Aorta (tissue), 5 donors: ENCODE data around the gene METTL2A. TPM values are rescaled to one million over a fixed set of nuclear protein-coding genes. Genes with fewer than 3 reads are reported as not detected.
A peak's percentile ranks its signal among the peaks of the same experiment; 100 is the strongest.
"Not testable (repeated sequence)": the region's sequence is repeated elsewhere in the genome, so short reads cannot be mapped to it uniquely, and the experiment has no call there.

Source experiments
- ATAC-seq: fragments of 200-7000 bp; cut with Tn5 transposase; one replicate; pipeline ENCODE4 v1.9.1; 2022; ENCODE audit warnings: moderate library complexity; ENCODE audit not compliant: low FRiP score
- DNase-seq, 2 donors: peaks; one replicate each; pipeline ENCODE4 v3.0.0-alpha.2; 2020
- H3K27ac ChIP-seq, 2 donors: one replicate each; pipeline ENCODE4 v1.5.1; 2013; ENCODE audit warnings: low read length in 2 of 2, mild to moderate bottlenecking in 2 of 2, moderate library complexity in 2 of 2, control low read depth in 1 of 2, inconsistent platforms in 1 of 2, low read depth in 1 of 2
- H3K27me3 ChIP-seq, 2 donors: one replicate each; pipeline ENCODE4 v1.6.1; 2013; ENCODE audit warnings: control low read depth in 1 of 2, low read length in 1 of 2, mild to moderate bottlenecking in 1 of 2, moderate library complexity in 1 of 2; ENCODE audit not compliant: insufficient read depth in 2 of 2, control insufficient read depth in 1 of 2
- H3K36me3 ChIP-seq, 2 donors: one replicate each; pipeline ENCODE4 v1.6.1; 2013; ENCODE audit warnings: control low read depth in 1 of 2, low read length in 1 of 2, mild to moderate bottlenecking in 1 of 2; ENCODE audit not compliant: insufficient read depth in 2 of 2, control insufficient read depth in 1 of 2
- H3K4me1 ChIP-seq, 2 donors: one replicate each; pipeline ENCODE4 v1.6.1; 2013; ENCODE audit warnings: low read length in 2 of 2, control low read depth in 1 of 2, mild to moderate bottlenecking in 1 of 2, moderate library complexity in 1 of 2; ENCODE audit not compliant: insufficient read depth in 2 of 2, control insufficient read depth in 1 of 2
- H3K4me3 ChIP-seq, 2 donors: one replicate each; pipeline ENCODE4 v1.5.1; 2013; ENCODE audit warnings: low read length in 2 of 2, control low read depth in 1 of 2, mild to moderate bottlenecking in 1 of 2
- H3K9me3 ChIP-seq: one replicate; pipeline ENCODE4 v1.6.1; 2013; ENCODE audit warnings: mild to moderate bottlenecking, low read length; ENCODE audit not compliant: control insufficient read depth
- WGBS, 2 donors: extraction: QIAGEN DNeasy Blood & Tissue Kit; methylation state at CpG; one replicate each; pipeline ENCODE4 v1.1.7; 2013; 5-methylcytosine and 5-hydroxymethylcytosine counted together
- intact Hi-C, 2 donors: fragments of 100-400 bp; cut with DNase I; formaldehyde crosslinking; loops; one replicate each; pipeline versions ENCODE4 v1.14.2 to v1.15.0; 2022
- polyA plus RNA-seq, 2 donors: library from polyadenylated mRNA; stranded (reverse); fragments of 200-250 nt; gene quantifications; one replicate each; pipeline ENCODE4 v1.2.3, GENCODE V29; 2013
- total RNA-seq, 2 donors: library from RNA; stranded (reverse); fragmentation: NEBNext Ultra II Directional; extraction: Animal tissue kit (Norgen Biotek cat#: 25700); gene quantifications; one replicate each; pipeline ENCODE4 v1.2.1, GENCODE V29; 2021
- donor health status: healthy with polysubstance abuse.
- donor health status: Bipolar disorder and iron deficiency.
- donor health status: DM: no; HTN: no; CAD: no.
- donor health status: DM: no; HTN: no; CAD: no.
- donor health status: DM: yes; HTN: yes; CAD: no.

METTL2A gene
- total and polyA plus RNA-seq, 4 donors = 6.8 to 16.1 (median 9.4) TPM

GRCh38 chr17:62456016-62456415 lies 32.3 kb downstream of the METTL2A start:
- Histone ChIP-seq H3K27ac (no peak overlapping the region), H3K4me1 (no peaks in the 10 kb centered on the region), H3K27me3 (no peaks in the 10 kb centered on the region), H3K4me3 (no peak overlapping the region), H3K9me3 (no peaks in the 10 kb centered on the region), H3K36me3 (no peaks in the 10 kb centered on the region)
- ATAC-seq = no peak
- 89% methylated on average over 7 of the region's 7 CpGs for WGBS, 2 donors
- intact Hi-C loops = no loop called here
- peak in 1 of 2 donors; percentile 53 for DNase-seq

- peak in 1 of 2 donors; percentile 19 for DNase-seq
- ATAC-seq, H3K27ac ChIP-seq, intact Hi-C loops, H3K4me3 ChIP-seq, H3K9me3 ChIP-seq, H3K4me1 ChIP-seq, H3K27me3 ChIP-seq, H3K36me3 ChIP-seq: not testable (repeated sequence)
- 68 to 69% methylated on average over 10 of the region's 10 CpGs for WGBS, 2 donors
Observed at GRCh38 chr17:62458483-62458882, 34.8 kb downstream of the METTL2A start.

- H3K36me3 ChIP-seq, H3K9me3 ChIP-seq, intact Hi-C loops, ATAC-seq, H3K27ac ChIP-seq, H3K27me3 ChIP-seq, H3K4me3 ChIP-seq, H3K4me1 ChIP-seq: not testable (repeated sequence)
- DNase-seq = peak in 1 of 2 donors; percentile 1
- 84 to 86% methylated on average over 3 of the region's 3 CpGs for WGBS, 2 donors
Observed at GRCh38 chr17:62464422-62464821, 40.7 kb downstream of the METTL2A start.

DNA sequence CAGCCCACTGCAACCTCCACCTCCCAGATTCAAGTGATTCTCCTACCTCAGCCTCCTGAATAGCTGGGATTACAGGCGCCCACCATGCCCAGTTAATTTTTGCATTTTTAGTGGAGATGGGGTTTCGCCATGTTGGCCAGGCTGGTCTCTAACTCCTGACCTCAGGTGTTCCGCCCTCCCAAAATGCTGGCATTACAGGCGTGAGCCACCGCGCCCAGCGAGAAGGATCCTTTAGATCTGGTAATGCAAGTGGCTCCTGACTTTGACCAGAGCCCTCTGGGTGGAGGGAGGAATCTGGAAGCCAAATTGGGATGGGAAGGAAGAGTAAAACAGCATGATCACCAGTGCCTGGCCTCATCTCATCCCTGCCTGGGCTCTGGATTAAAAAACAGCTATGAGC lies 41.6 kb downstream of the METTL2A start:
- ATAC-seq = not testable (repeated sequence)

GRCh38 chr17:62470666-62471379 lies 47.1 kb downstream of the METTL2A start:
- H3K9me3 ChIP-seq, H3K27ac ChIP-seq, H3K4me3 ChIP-seq, H3K36me3 ChIP-seq, H3K4me1 ChIP-seq, H3K27me3 ChIP-seq: not testable (repeated sequence)
- ATAC-seq = peak; percentile 53
- DNase-seq = peak; percentile 78 to 85
- WGBS, 2 donors = 36 to 37% methylated on average over 6 of the region's 8 CpGs
- intact Hi-C loops = loop anchor here in 1 of 2 donors (10.0 kb wide), 1 partner anchor 46 kb away; the partner anchor contains the start of gene METTL2A

More for the DNA sequence above, 41.6 kb downstream of the METTL2A start:
- intact Hi-C loops, H3K27me3 ChIP-seq, H3K4me3 ChIP-seq, H3K9me3 ChIP-seq, H3K27ac ChIP-seq, H3K4me1 ChIP-seq, H3K36me3 ChIP-seq: not testable (repeated sequence)
- peak in 1 of 2 donors; percentile 74 for DNase-seq
- WGBS, 2 donors = 96 to 97% methylated on average over 7 of the region's 7 CpGs

GRCh38 chr17:62471380-62471880 lies 47.7 kb downstream of the METTL2A start:
- WGBS, 2 donors = 75% methylated on average over 9 of the region's 9 CpGs
- not testable (repeated sequence) for H3K9me3 ChIP-seq, ATAC-seq, H3K4me1 ChIP-seq, H3K27me3 ChIP-seq, H3K27ac ChIP-seq, H3K4me3 ChIP-seq, H3K36me3 ChIP-seq
- intact Hi-C loops = loop anchor here in 1 of 2 donors (10.0 kb wide), 1 partner anchor 47 kb away; the partner anchor contains the start of gene METTL2A
- DNase-seq = peak in 1 of 2 donors; percentile 30

- not testable (repeated sequence) for H3K9me3 ChIP-seq, H3K36me3 ChIP-seq, H3K4me3 ChIP-seq, ATAC-seq, H3K27me3 ChIP-seq, H3K4me1 ChIP-seq, H3K27ac ChIP-seq
- DNase-seq = peak in 1 of 2 donors; percentile 14
- intact Hi-C loops = loop anchor here in 1 of 2 donors (10.0 kb wide), 1 partner anchor 49 kb away; the partner anchor contains the start of gene METTL2A
- WGBS, 2 donors = 84 to 90% methylated on average over 8 of the region's 8 CpGs
Observed at GRCh38 chr17:62473030-62473982, 49.6 kb downstream of the METTL2A start.

GRCh38 chr17:62477111-62477510 lies 53.4 kb downstream of the METTL2A start:
- not testable (repeated sequence) for DNase-seq, H3K27ac ChIP-seq

More at GRCh38 chr17:62477111-62477510, 53.4 kb downstream of the METTL2A start:
- H3K9me3 ChIP-seq, H3K4me1 ChIP-seq, ATAC-seq, H3K4me3 ChIP-seq, H3K36me3 ChIP-seq, H3K27me3 ChIP-seq: not testable (repeated sequence)
- intact Hi-C loops = loop anchor here in 1 of 2 donors (10.0 kb wide), 1 partner anchor 52 kb away; the partner anchor contains the start of gene METTL2A
- WGBS, 2 donors = 89% methylated on average over 8 of the region's 8 CpGs
